Body of pancreas (tissue), 4 donors: ENCODE data around the gene GPR137B. TPM values are rescaled to one million over a fixed set of nuclear protein-coding genes. Genes with fewer than 3 reads are reported as not detected.
"Not testable (repeated sequence)": the region's sequence is repeated elsewhere in the genome, so short reads cannot be mapped to it uniquely, and the experiment has no call there.

ENCODE experiments used
- ATAC-seq: fragments of 150-250 bp; one replicate; pipeline ENCODE4 v1.9.1; 2016
- DNase-seq, 4 donors: peaks; one replicate each; pipeline ENCODE4 v3.0.0-alpha.2; 2019
- H3K27ac ChIP-seq, 4 donors: fragments of 200-600 bp; sonication (generic); 1 replicate in 3 of 4; 2 replicates in 1 of 4; pipeline versions ENCODE4 v1.5.1 to v1.6.1; 2016 to 2019; ENCODE audit warnings: mild to moderate bottlenecking in 1 of 4, mixed read lengths in 1 of 4, moderate library complexity in 1 of 4
- H3K27me3 ChIP-seq, 2 donors: fragments of 200-600 bp; sonication (generic); one replicate each; pipeline ENCODE4 v1.6.0; 2016; ENCODE audit warnings: mild to moderate bottlenecking in 1 of 2
- H3K36me3 ChIP-seq, 2 donors: fragments of 200-600 bp; sonication (generic); replicated peaks in 1 of 2; 2 replicates each; pipeline ENCODE4 v1.5.1; 2016; ENCODE audit warnings: low read depth in 2 of 2; ENCODE audit not compliant: insufficient read depth in 1 of 2
- H3K4me1 ChIP-seq: fragments of 200-600 bp; sonication (generic); one replicate; pipeline ENCODE4 v1.6.0; 2016
- H3K4me3 ChIP-seq, 2 donors: fragments of 200-600 bp; sonication (generic); 1 replicate in 1 of 2; 2 replicates in 1 of 2; pipeline ENCODE4 v1.5.1; 2016 to 2019
- H3K9me3 ChIP-seq, 3 donors: fragments of 200-600 bp; sonication (generic); 1 replicate in 2 of 3; 2 replicates in 1 of 3; pipeline ENCODE4 v1.5.1; 2016
- POLR2A ChIP-seq, 3 donors: fragments of 450-650 bp; IDR thresholded peaks; one replicate each; pipeline ENCODE4 v1.6.1; 2016; ENCODE audit warnings: antibody characterized with exemption in 3 of 3, mild to moderate bottlenecking in 2 of 3
- WGBS, 2 donors: methylation state at CpG; one replicate each; pipeline ENCODE4 v1.1.5; 2017; 5-methylcytosine and 5-hydroxymethylcytosine counted together
- intact Hi-C: fragments of 100-400 bp; cut with DNase I; formaldehyde crosslinking; loops from one replicate; pipeline ENCODE4 v1.15.1; 2023
- total RNA-seq, 2 donors: library from RNA; depleted of rRNA; stranded (reverse); fragments of >200 nt; gene quantifications; one replicate each; pipeline ENCODE4 v1.1.0, GENCODE V29; 2016
- TF ChIP-seq, protein P1 (sequence below), 7 experiments: fragments of 450-650 bp in 4 of 7; fragments of 200-600 bp in 3 of 7; sonication (generic) in 3 of 7; IDR thresholded peaks; one replicate each; pipeline ENCODE4 v1.5.1; 2016 to 2019; ENCODE audit warnings: antibody characterized with exemption in 7 of 7

The GPR137B gene
- total RNA-seq, 2 donors from 2014 or later: 3.3 to 3.9 TPM

DNA sequence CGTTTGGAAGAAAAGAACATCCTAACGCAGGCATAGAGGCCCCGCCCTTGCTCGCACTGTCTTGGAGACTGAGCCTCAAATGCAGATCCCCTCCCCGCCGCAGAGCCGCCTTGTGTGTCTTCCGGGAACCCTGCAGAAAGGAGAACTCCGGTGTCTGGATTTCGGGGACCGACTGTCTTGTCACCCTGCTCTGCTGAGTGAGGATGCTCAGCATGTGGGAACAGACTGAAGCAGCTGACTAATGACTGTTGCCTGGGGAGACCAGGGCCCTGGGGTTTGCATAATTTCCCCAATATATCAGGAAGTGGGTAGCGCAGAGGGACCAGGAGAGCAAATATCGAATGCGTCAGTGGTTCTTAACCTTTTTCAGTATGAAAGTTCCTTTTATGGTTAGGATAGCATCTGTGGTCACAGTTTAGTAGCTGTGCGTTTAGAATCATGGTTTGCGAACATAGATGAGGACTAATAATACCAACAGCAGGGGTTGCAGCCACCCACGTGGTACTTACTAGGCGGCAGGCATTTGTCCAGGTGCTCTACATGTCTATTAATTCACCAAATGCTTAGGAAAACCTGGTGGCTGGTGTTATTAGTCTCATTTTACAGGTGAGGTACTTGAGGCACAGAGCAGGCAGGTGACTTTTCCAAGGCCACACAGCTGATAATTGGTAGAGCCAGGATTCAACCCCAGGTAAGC, 14.3 kb downstream of the GPR137B start:
- Histone ChIP-seq H3K27ac (no peak overlapping the region), H3K4me1 (no peaks in the 10 kb centered on the region), H3K4me3 (no peak overlapping the region), H3K9me3 (peaks cover 0 to 4% (median 0%) of the 10 kb centered on the region in 3 donors), H3K27me3 (no peaks in the 10 kb centered on the region), H3K36me3 (no peaks in the 10 kb centered on the region)
- intact Hi-C loops: no loop called here
- WGBS, 2 donors: 67 to 79% methylated on average over 11 to 18 of the region's 18 CpGs
- no peak for TF ChIP-seq POLR2A (IDR thresholded peaks at IDR 0.05)
- TF ChIP-seq, protein P1, sequence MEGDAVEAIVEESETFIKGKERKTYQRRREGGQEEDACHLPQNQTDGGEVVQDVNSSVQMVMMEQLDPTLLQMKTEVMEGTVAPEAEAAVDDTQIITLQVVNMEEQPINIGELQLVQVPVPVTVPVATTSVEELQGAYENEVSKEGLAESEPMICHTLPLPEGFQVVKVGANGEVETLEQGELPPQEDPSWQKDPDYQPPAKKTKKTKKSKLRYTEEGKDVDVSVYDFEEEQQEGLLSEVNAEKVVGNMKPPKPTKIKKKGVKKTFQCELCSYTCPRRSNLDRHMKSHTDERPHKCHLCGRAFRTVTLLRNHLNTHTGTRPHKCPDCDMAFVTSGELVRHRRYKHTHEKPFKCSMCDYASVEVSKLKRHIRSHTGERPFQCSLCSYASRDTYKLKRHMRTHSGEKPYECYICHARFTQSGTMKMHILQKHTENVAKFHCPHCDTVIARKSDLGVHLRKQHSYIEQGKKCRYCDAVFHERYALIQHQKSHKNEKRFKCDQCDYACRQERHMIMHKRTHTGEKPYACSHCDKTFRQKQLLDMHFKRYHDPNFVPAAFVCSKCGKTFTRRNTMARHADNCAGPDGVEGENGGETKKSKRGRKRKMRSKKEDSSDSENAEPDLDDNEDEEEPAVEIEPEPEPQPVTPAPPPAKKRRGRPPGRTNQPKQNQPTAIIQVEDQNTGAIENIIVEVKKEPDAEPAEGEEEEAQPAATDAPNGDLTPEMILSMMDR (IDR thresholded peaks at IDR 0.05): no peak
- peak in 1 of 4 donors; percentile 68 for DNase-seq
- ATAC-seq: no peak

DNA sequence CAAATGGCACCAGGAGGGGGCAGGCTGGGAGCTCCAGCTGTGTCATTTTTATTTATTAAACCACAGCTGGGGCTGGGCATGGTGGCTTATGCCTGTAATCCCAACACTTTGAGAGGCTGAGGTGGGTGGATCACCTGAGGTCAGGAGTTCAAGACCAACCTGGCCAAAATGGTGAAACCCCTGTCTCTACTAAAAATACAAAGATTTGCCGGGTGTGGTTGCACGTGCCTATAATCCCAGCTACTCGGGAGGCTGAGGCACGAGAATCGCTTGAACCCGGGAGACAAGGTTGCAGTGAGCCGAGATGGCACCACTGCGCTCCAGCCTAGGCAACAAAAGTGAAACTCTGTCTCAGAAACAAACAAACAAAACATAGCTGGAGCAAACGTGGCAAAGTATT, 15.7 kb downstream of the GPR137B start:
- H3K27ac ChIP-seq, DNase-seq, H3K4me3 ChIP-seq, H3K4me1 ChIP-seq, ATAC-seq, intact Hi-C loops, H3K27me3 ChIP-seq, H3K36me3 ChIP-seq: not testable (repeated sequence)
- 82 to 88% methylated on average over 9 of the region's 9 CpGs for WGBS, 2 donors
- TF ChIP-seq, protein P1 (IDR thresholded peaks at IDR 0.05): peak in 1 of 7 experiments; percentile 2
- H3K9me3 ChIP-seq: peaks cover 0 to 12% (median 0%) of the 10 kb centered on the region in 3 donors

DNA sequence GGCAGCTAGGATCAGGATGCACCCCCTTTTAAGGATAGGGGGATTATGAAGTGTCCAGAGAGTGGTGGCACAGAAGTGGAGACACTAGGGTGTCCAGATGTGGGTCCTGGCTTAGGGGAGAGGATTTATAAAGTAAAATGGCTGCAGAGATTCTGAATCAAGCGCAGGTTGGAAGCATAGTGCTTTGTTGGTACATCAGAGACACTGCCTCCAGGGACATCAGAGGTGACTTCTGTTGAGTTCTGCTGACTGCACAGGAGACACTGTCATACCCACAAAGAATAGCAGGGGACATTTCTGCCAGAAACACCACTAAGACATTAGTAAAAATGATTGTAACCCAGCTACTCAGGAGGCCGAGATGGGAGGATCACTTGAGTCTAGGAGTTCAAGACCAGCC, 16.4 kb downstream of the GPR137B start:
- Histone ChIP-seq H3K27me3 (no peaks in the 10 kb centered on the region), H3K4me3 (no peak overlapping the region), H3K9me3 (peaks cover 0 to 12% (median 0%) of the 10 kb centered on the region in 3 donors), H3K4me1 (no peaks in the 10 kb centered on the region), H3K27ac (no peak overlapping the region), H3K36me3 (no peaks in the 10 kb centered on the region)
- WGBS, 2 donors: 51 to 88% methylated on average over 2 of the region's 2 CpGs
- ATAC-seq (no peak), DNase-seq (no peak)
- TF ChIP-seq, protein P1 (IDR thresholded peaks at IDR 0.05): no peak
- TF ChIP-seq POLR2A (IDR thresholded peaks at IDR 0.05): no peak
- intact Hi-C loops: no loop called here

DNA sequence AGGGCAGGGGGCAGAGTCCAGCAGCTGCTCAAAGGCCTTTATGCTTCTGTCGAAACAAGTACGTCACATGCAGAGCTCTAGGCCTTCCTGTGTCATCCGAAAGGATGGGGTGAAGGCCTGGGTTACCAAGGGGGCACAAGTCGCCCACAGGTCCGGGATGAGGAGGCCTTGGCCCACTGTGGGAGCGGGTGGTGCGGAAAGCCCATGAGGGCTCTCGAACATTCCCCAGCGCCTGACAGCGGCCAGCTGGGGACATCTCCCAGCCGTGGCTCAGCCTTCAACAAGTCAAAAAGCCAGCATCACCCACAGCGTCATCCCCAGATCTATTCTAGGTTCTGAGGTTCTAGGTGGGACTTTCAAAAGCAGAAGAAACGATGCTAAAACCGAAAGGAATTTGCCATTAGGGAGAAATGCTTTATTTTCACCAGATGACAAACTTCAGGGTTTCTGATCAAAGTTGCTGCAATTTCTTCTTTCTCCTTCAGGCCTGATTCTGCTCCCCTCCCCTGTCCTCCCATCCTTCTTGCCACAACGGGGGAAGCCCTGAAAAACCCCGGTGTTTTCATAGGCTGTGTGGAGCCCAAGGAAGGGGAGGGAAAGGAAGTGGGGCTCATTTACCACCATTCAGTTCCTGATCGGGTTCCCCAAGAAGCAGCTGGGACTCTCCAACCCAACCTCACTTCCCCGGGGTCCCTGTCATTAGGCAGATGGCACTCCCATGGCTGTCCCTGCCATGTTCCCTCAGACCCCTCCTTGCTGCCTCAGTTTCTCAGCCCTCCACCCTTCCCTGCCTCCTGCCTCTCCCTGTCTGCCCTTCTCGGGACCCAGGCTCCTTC, 17.6 kb downstream of the GPR137B start:
- peaks cover 0 to 12% (median 0%) of the 10 kb centered on the region in 3 donors for H3K9me3 ChIP-seq
- H3K27me3 ChIP-seq: no peaks in the 10 kb centered on the region
- H3K4me3 ChIP-seq: no peak overlapping the region
- no peak for DNase-seq
- H3K4me1 ChIP-seq: no peaks in the 10 kb centered on the region
- intact Hi-C loops: no loop called here
- ATAC-seq: no peak
- WGBS, 2 donors: 81 to 91% methylated on average over 18 to 19 of the region's 19 CpGs
- TF ChIP-seq, protein P1 (IDR thresholded peaks at IDR 0.05): no peak
- no peak for TF ChIP-seq POLR2A (IDR thresholded peaks at IDR 0.05)
- H3K27ac ChIP-seq: no peak overlapping the region
- H3K36me3 ChIP-seq: no peaks in the 10 kb centered on the region
